ENCODE data around the gene C6orf120. TPM values are rescaled to one million over a fixed set of nuclear protein-coding genes. Genes with fewer than 3 reads are reported as not detected.

C6orf120 gene
- total and polyA plus RNA-seq, 8 donors, result 1.8 to 62.6 (median 11.7) TPM

DNA sequence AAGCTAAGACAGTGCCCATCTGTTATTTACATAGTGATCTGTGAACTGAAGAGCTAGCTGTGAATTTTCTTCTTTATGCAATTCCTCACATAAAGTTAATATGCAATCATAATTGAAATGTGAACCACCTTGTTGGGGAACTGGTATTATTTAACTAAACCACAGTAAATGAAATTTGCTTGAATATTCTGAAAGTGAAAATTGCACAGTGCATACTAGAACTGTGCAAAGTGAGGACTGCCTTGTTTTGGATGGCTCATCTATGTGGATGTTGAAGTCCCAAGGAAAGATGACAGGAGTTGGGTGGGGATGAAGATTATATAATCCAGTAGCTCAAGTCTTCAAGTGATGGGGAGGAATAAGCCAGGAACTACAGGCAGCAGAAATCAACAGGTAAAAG lies 28.0 kb downstream of the C6orf120 start:
- H3K27me3 ChIP-seq, result no peaks in the 10 kb centered on the region
- no peak for TF ChIP-seq POLR2A (IDR thresholded peaks at IDR 0.05)
- no peaks in the 10 kb centered on the region for H3K9me3 ChIP-seq
- peaks cover 5 to 10% (median 8%) of the 10 kb centered on the region in 4 donors for H3K4me1 ChIP-seq
- H3K36me3 ChIP-seq, result no peaks in the 10 kb centered on the region
- H3K4me3 ChIP-seq, result no peak overlapping the region
- DNase-seq, result no peak
- no peak overlapping the region for H3K27ac ChIP-seq
- intact Hi-C loops (cut with DNase I; ENCODE audit: low total_unique reads), result no loop called here

GRCh38 chr6:169738204-169738975 lies 36.5 kb downstream of the C6orf120 start:
- no peak for DNase-seq
- Histone ChIP-seq H3K4me3 (no peak overlapping the region), H3K27me3 (no peaks in the 10 kb centered on the region), H3K9me3 (no peaks in the 10 kb centered on the region), H3K36me3 (no peaks in the 10 kb centered on the region), H3K27ac (no peak overlapping the region), H3K4me1 (no peaks in the 10 kb centered on the region)
- 56 to 75% (median 69%) methylated on average over 9 of the region's 9 CpGs for WGBS, 5 donors
- intact Hi-C loops (cut with DNase I; ENCODE audit: low total_unique reads), result no loop called here
- TF ChIP-seq EP300 (IDR thresholded peaks at IDR 0.05), result no peak
- TF ChIP-seq POLR2A (IDR thresholded peaks at IDR 0.05), result no peak
- no peak for TF ChIP-seq POLR2AphosphoS5 (IDR thresholded peaks at IDR 0.05)
- TF ChIP-seq, protein P1, sequence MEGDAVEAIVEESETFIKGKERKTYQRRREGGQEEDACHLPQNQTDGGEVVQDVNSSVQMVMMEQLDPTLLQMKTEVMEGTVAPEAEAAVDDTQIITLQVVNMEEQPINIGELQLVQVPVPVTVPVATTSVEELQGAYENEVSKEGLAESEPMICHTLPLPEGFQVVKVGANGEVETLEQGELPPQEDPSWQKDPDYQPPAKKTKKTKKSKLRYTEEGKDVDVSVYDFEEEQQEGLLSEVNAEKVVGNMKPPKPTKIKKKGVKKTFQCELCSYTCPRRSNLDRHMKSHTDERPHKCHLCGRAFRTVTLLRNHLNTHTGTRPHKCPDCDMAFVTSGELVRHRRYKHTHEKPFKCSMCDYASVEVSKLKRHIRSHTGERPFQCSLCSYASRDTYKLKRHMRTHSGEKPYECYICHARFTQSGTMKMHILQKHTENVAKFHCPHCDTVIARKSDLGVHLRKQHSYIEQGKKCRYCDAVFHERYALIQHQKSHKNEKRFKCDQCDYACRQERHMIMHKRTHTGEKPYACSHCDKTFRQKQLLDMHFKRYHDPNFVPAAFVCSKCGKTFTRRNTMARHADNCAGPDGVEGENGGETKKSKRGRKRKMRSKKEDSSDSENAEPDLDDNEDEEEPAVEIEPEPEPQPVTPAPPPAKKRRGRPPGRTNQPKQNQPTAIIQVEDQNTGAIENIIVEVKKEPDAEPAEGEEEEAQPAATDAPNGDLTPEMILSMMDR (IDR thresholded peaks at IDR 0.05), result no peak

GRCh38 chr6:169738976-169739529 lies 37.1 kb downstream of the C6orf120 start:
- no peak overlapping the region for H3K27ac ChIP-seq
- H3K4me3 ChIP-seq, result no peak overlapping the region
- no peaks in the 10 kb centered on the region for H3K9me3 ChIP-seq
- 78 to 91% (median 80%) methylated on average over 2 of the region's 2 CpGs for WGBS, 5 donors
- no peaks in the 10 kb centered on the region for H3K27me3 ChIP-seq
- intact Hi-C loops (cut with DNase I; ENCODE audit: low total_unique reads), result no loop called here
- no peaks in the 10 kb centered on the region for H3K36me3 ChIP-seq
- TF ChIP-seq POLR2A (IDR thresholded peaks at IDR 0.05) (no peak), EP300 (IDR thresholded peaks at IDR 0.05) (no peak), POLR2AphosphoS5 (IDR thresholded peaks at IDR 0.05) (no peak)
- TF ChIP-seq, protein P1 (IDR thresholded peaks at IDR 0.05), result no peak
- H3K4me1 ChIP-seq, result no peaks in the 10 kb centered on the region
- DNase-seq, result no peak

- Histone ChIP-seq H3K4me3 (no peak overlapping the region), H3K27ac (no peak overlapping the region), H3K4me1 (no peaks in the 10 kb centered on the region), H3K9me3 (peaks cover 0 to 4% (median 0%) of the 10 kb centered on the region in 4 donors), H3K27me3 (no peaks in the 10 kb centered on the region), H3K36me3 (no peaks in the 10 kb centered on the region)
- intact Hi-C loops (cut with DNase I; ENCODE audit: low total_unique reads), result no loop called here
- no peak for TF ChIP-seq POLR2AphosphoS5 (IDR thresholded peaks at IDR 0.05)
- TF ChIP-seq EP300 (IDR thresholded peaks at IDR 0.05), result no peak
- DNase-seq, result no peak
Observed at GRCh38 chr6:169741344-169741743, 39.4 kb downstream of the C6orf120 start.

- WGBS, 5 donors, result 86 to 91% (median 88%) methylated on average over 3 of the region's 3 CpGs
- DNase-seq, result no peak
- no peak overlapping the region for H3K4me3 ChIP-seq
- no peak overlapping the region for H3K27ac ChIP-seq
- TF ChIP-seq POLR2A (IDR thresholded peaks at IDR 0.05) (no peak), EP300 (IDR thresholded peaks at IDR 0.05) (no peak), POLR2AphosphoS5 (IDR thresholded peaks at IDR 0.05) (no peak)
- TF ChIP-seq, protein P1 (IDR thresholded peaks at IDR 0.05), result no peak
- intact Hi-C loops (cut with DNase I; ENCODE audit: low total_unique reads), result no loop called here
- peaks cover 0 to 4% (median 0%) of the 10 kb centered on the region in 4 donors for H3K9me3 ChIP-seq
- peaks cover 3 to 12% (median 7%) of the 10 kb centered on the region in 4 donors for H3K4me1 ChIP-seq
- H3K36me3 ChIP-seq, result no peaks in the 10 kb centered on the region
- no peaks in the 10 kb centered on the region for H3K27me3 ChIP-seq
Observed at GRCh38 chr6:169745405-169745804, 43.5 kb downstream of the C6orf120 start.
